Fibroblast of lung (primary cell): ENCODE data around the gene HSPB9. TPM values are rescaled to one million over a fixed set of nuclear protein-coding genes. Genes with fewer than 3 reads are reported as not detected.

Experiments used
- DNase-seq, 2 donors: peaks; one replicate each; pipeline versions ENCODE4 v3.0.0 to v3.0.0-alpha.2; 2010; ENCODE audit warnings: low read depth in 2 of 2
- H2AFZ ChIP-seq: 2 replicates; pipeline ENCODE4 v1.5.1; 2012; ENCODE audit warnings: low read length, control low read depth, inconsistent platforms
- H3K27ac ChIP-seq: 2 replicates; pipeline ENCODE4 v1.5.1; 2011; ENCODE audit warnings: low read length, control low read depth; ENCODE audit not compliant: insufficient read depth
- H3K27me3 ChIP-seq: 2 replicates; pipeline ENCODE4 v1.5.1; 2011; ENCODE audit warnings: mild to moderate bottlenecking, low read length; ENCODE audit not compliant: control insufficient read depth, insufficient read depth
- H3K36me3 ChIP-seq: 2 replicates; pipeline ENCODE4 v1.5.1; 2011; ENCODE audit warnings: low read length; ENCODE audit not compliant: control insufficient read depth, insufficient read depth
- H3K4me1 ChIP-seq: 2 replicates; pipeline ENCODE4 v1.5.1; 2011; ENCODE audit warnings: low read length; ENCODE audit not compliant: control insufficient read depth, insufficient read depth; ENCODE audit errors: extremely low read depth
- H3K4me2 ChIP-seq: 2 replicates; pipeline ENCODE4 v1.5.1; 2011; ENCODE audit warnings: low read length, control low read depth; ENCODE audit not compliant: insufficient read depth; ENCODE audit errors: extremely low read depth
- H3K4me3 ChIP-seq, 4 experiments: fragments of 200-600 bp in 1 of 4; sonication (generic) in 1 of 4; replicated peaks in 1 of 4; 2 replicates each; pipeline ENCODE4 v1.5.1; 2011 to 2016; ENCODE audit warnings: low read length in 4 of 4, low read depth in 3 of 4, mild to moderate bottlenecking in 3 of 4, control low read depth in 2 of 4, inconsistent platforms in 1 of 4, mixed read lengths in 1 of 4; ENCODE audit not compliant: insufficient read depth in 1 of 4; ENCODE audit errors: control extremely low read depth in 1 of 4
- H3K79me2 ChIP-seq: 2 replicates; pipeline ENCODE4 v1.5.1; 2012; ENCODE audit warnings: mild to moderate bottlenecking, low read length, inconsistent platforms; ENCODE audit not compliant: control insufficient read depth, insufficient read depth
- H3K9ac ChIP-seq: 2 replicates; pipeline ENCODE4 v1.5.1; 2011; ENCODE audit warnings: mild to moderate bottlenecking, low read length, control low read depth; ENCODE audit not compliant: insufficient read depth
- H3K9me3 ChIP-seq: 2 replicates; pipeline ENCODE4 v1.5.1; 2012; ENCODE audit warnings: low read depth, low read length; ENCODE audit not compliant: control insufficient read depth, insufficient read depth
- H4K20me1 ChIP-seq: 2 replicates; pipeline ENCODE4 v1.5.1; 2011; ENCODE audit warnings: low read length; ENCODE audit not compliant: control insufficient read depth, insufficient read depth; ENCODE audit errors: extremely low read depth
- CTCF ChIP-seq, 2 donors: IDR thresholded peaks in 1 of 2; conservative IDR thresholded peaks in 1 of 2; 1 replicate in 1 of 2; 2 replicates in 1 of 2; pipeline ENCODE4 v1.5.1; 2011 to 2012; ENCODE audit warnings: low read length in 2 of 2, control low read depth in 1 of 2, inconsistent platforms in 1 of 2, low read depth in 1 of 2, mild to moderate bottlenecking in 1 of 2
- EZH2 ChIP-seq: IDR thresholded peaks from 2 replicates; pipeline ENCODE4 v1.5.1; 2012; ENCODE audit warnings: low read length, control low read depth, mild to moderate bottlenecking; ENCODE audit errors: missing control alignments
- polyA plus RNA-seq, 2 donors: library from polyadenylated mRNA; depleted of rRNA in 1 of 2; stranded (reverse) in 1 of 2; unstranded in 1 of 2; fragments of >200 nt; gene quantifications; 2 replicates each; pipeline ENCODE4 v1.2.1, GENCODE V29; 2011 to 2012; ENCODE audit warnings: missing spikeins in 1 of 2
- total RNA-seq: library from RNA; depleted of rRNA; stranded (reverse); fragments of >200 nt; gene quantifications from 2 replicates; pipeline ENCODE4 v1.2.1, GENCODE V29; 2014

The HSPB9 gene
- total and polyA plus RNA-seq, 2 donors (not counting 1 experiment from before 2014, with no cell fraction given), result not detected

- Histone ChIP-seq H3K27ac (no peak overlapping the region), H3K36me3 (peaks cover 2% of the 10 kb centered on the region), H3K4me2 (no peak overlapping the region), H3K27me3 (no peaks in the 10 kb centered on the region), H3K4me3 (peak overlapping the region in 1 of 4 experiments; percentile 12), H2AFZ (no peak overlapping the region), H3K9ac (no peak overlapping the region), H4K20me1 (no peaks in the 10 kb centered on the region), H3K4me1 (peaks cover 6% of the 10 kb centered on the region), H3K79me2 (no peaks in the 10 kb centered on the region), H3K9me3 (no peaks in the 10 kb centered on the region)
- DNase-seq, result peak; percentile 30 to 54
- no peak for TF ChIP-seq CTCF (conservative IDR thresholded peaks at IDR 0.05 in 1 of 2, IDR thresholded peaks at IDR 0.05 in 1 of 2; ENCODE audit: low read depth in 1 of 2, low read length in 2 of 2)
- TF ChIP-seq EZH2, result no peak
Measured at GRCh38 chr17:42107597-42108576, 14.7 kb upstream of the HSPB9 start.

- TF ChIP-seq EZH2, result no peak
- no peak for TF ChIP-seq CTCF (conservative IDR thresholded peaks at IDR 0.05 in 1 of 2, IDR thresholded peaks at IDR 0.05 in 1 of 2; ENCODE audit: low read depth in 1 of 2, low read length in 2 of 2)
- Histone ChIP-seq H3K4me3 (no peak overlapping the region), H3K9ac (no peak overlapping the region), H3K4me1 (peaks cover 6% of the 10 kb centered on the region), H3K27ac (no peak overlapping the region), H3K36me3 (peaks cover 4% of the 10 kb centered on the region), H2AFZ (no peak overlapping the region), H3K9me3 (no peaks in the 10 kb centered on the region), H3K79me2 (no peaks in the 10 kb centered on the region), H3K4me2 (no peak overlapping the region), H3K27me3 (no peaks in the 10 kb centered on the region), H4K20me1 (no peaks in the 10 kb centered on the region)
- no peak for DNase-seq
Measured at GRCh38 chr17:42109086-42109485, 13.5 kb upstream of the HSPB9 start.

GRCh38 chr17:42110301-42111264, 12.0 kb upstream of the HSPB9 start:
- TF ChIP-seq EZH2, result no peak
- TF ChIP-seq CTCF (conservative IDR thresholded peaks at IDR 0.05 in 1 of 2, IDR thresholded peaks at IDR 0.05 in 1 of 2; ENCODE audit: low read depth in 1 of 2, low read length in 2 of 2), result no peak
- no peak overlapping the region for H3K4me3 ChIP-seq
- no peaks in the 10 kb centered on the region for H3K27me3 ChIP-seq
- no peak for DNase-seq
- peaks cover 6% of the 10 kb centered on the region for H3K4me1 ChIP-seq
- no peaks in the 10 kb centered on the region for H3K9me3 ChIP-seq
- H4K20me1 ChIP-seq, result no peaks in the 10 kb centered on the region
- H3K36me3 ChIP-seq, result peaks cover 9% of the 10 kb centered on the region
- no peaks in the 10 kb centered on the region for H3K79me2 ChIP-seq
- H3K27ac ChIP-seq, result no peak overlapping the region
- H2AFZ ChIP-seq, result no peak overlapping the region
- no peak overlapping the region for H3K9ac ChIP-seq
- no peak overlapping the region for H3K4me2 ChIP-seq
